T-cell (primary cell): ENCODE measurements around the gene LRP2. TPM values are rescaled to one million over a fixed set of nuclear protein-coding genes. Genes with fewer than 3 reads are reported as not detected.

Experiments used
- ATAC-seq, 4 experiments: fragments of 200-7000 bp in 3 of 4; fragments of 150-1000 bp in 1 of 4; cut with Tn5 transposase; replicated peaks in 1 of 4; 1 replicate in 3 of 4; 2 replicates in 1 of 4; pipeline ENCODE4 v1.10.0; 2021; ENCODE audit warnings: moderate library complexity in 3 of 4, mild to moderate bottlenecking in 2 of 4, moderate number of reproducible peaks in 1 of 4
- CTCF ChIA-PET, 2 donors: fragments of 300-600 bp; sonication (Branson Sonifier 250); formaldehyde crosslinking; loops; one replicate each; lab custom pipeline; 2022; ENCODE audit warnings: antibody characterized with exemption in 2 of 2; lab: Charles Lee
- POLR2A ChIA-PET, 2 donors: fragments of 300-600 bp; sonication (Branson Sonifier 250); formaldehyde crosslinking; loops; one replicate each; lab custom pipeline; 2022; ENCODE audit warnings: antibody characterized with exemption in 2 of 2; lab: Charles Lee
- DNase-seq, 35 experiments: peaks; one replicate each; pipeline versions ENCODE4 v3.0.0 to v3.0.0-alpha.2; 2013 to 2023
- H3K27ac ChIP-seq: one replicate; pipeline ENCODE4 v1.5.1; 2013; ENCODE audit warnings: low read length
- H3K27me3 ChIP-seq, 2 experiments: replicated peaks in 1 of 2; 1 replicate in 1 of 2; 2 replicates in 1 of 2; pipeline versions ENCODE4 v1.6.1 to v1.7.0; 2013; ENCODE audit warnings: low read length in 1 of 2, mixed read lengths in 1 of 2; ENCODE audit not compliant: control insufficient read depth in 2 of 2, insufficient read depth in 2 of 2; ENCODE audit errors: extremely low read depth in 1 of 2
- H3K36me3 ChIP-seq, 2 donors: 1 replicate in 1 of 2; 2 replicates in 1 of 2; pipeline versions ENCODE4 v1.6.1 to v1.7.0; 2013; ENCODE audit warnings: low read length in 1 of 2; ENCODE audit not compliant: control insufficient read depth in 2 of 2, insufficient read depth in 1 of 2; ENCODE audit errors: extremely low read depth in 1 of 2
- H3K4me1 ChIP-seq, 2 experiments: 1 replicate in 1 of 2; 2 replicates in 1 of 2; pipeline versions ENCODE4 v1.6.1 to v1.7.0; 2013; ENCODE audit warnings: low read length in 2 of 2, mixed read lengths in 1 of 2; ENCODE audit not compliant: insufficient read depth in 2 of 2, control insufficient read depth in 1 of 2; ENCODE audit errors: extremely low read depth in 1 of 2
- H3K4me3 ChIP-seq, 2 donors: 1 replicate in 1 of 2; 2 replicates in 1 of 2; pipeline versions ENCODE4 v1.5.1 to v1.7.0; 2013; ENCODE audit warnings: mild to moderate bottlenecking in 2 of 2, low read length in 1 of 2, moderate library complexity in 1 of 2; ENCODE audit not compliant: control insufficient read depth in 1 of 2; ENCODE audit errors: extremely low read depth in 1 of 2
- H3K9me3 ChIP-seq: 2 replicates; pipeline ENCODE4 v1.7.0; 2013
- H3K27ac Mint-ChIP-seq, 2 donors: one replicate each; pipeline ENCODE4 v1.8.0; 2020 to 2021; ENCODE audit warnings: mild to moderate bottlenecking in 2 of 2, mixed read lengths in 2 of 2
- H3K27me3 Mint-ChIP-seq, 2 donors: one replicate each; pipeline ENCODE4 v1.8.0; 2021 to 2022; ENCODE audit warnings: mixed read lengths in 2 of 2
- H3K36me3 Mint-ChIP-seq: one replicate; pipeline ENCODE4 v1.8.0; 2021; ENCODE audit warnings: mixed read lengths
- H3K4me1 Mint-ChIP-seq, 3 donors: one replicate each; pipeline ENCODE4 v1.8.0; 2020 to 2022; ENCODE audit warnings: mixed read lengths in 3 of 3, mild to moderate bottlenecking in 1 of 3
- H3K4me3 Mint-ChIP-seq, 3 donors: one replicate each; pipeline ENCODE4 v1.8.0; 2020 to 2022; ENCODE audit warnings: mild to moderate bottlenecking in 3 of 3, mixed read lengths in 3 of 3, moderate library complexity in 3 of 3
- H3K9me3 Mint-ChIP-seq, 3 donors: one replicate each; pipeline ENCODE4 v1.8.0; 2020 to 2022; ENCODE audit warnings: mixed read lengths in 3 of 3
- WGBS: methylation state at CpG from one replicate; pipeline ENCODE4 v1.1.5; 2013; ENCODE audit warnings: missing lambda C conversion rate; ENCODE audit not compliant: insufficient coverage; 5-methylcytosine and 5-hydroxymethylcytosine counted together
- total RNA-seq, 35 experiments: library from RNA in 6 of 35; stranded (reverse) in 6 of 35; fragments of 120-200 nt in 1 of 35; gene quantifications; one replicate each; pipeline versions ENCODE4 v1.2.1 to v1.2.4 and lab custom pipeline; 2013 to 2026

LRP2 gene
- total RNA-seq, 5 donors from 2014 or later (not counting 1 experiment from before 2014, with no cell fraction given), result 0.03 TPM; not detected in 4

- DNase-seq (no peak), ATAC-seq (no peak)
- no peak overlapping the region for H3K27ac ChIP-seq
- H3K27me3 ChIP-seq, result no peaks in the 10 kb centered on the region
- H3K9me3 Mint-ChIP-seq, result no peaks in the 10 kb centered on the region
- no peaks in the 10 kb centered on the region for H3K36me3 Mint-ChIP-seq
- POLR2A ChIA-PET, result no interaction called here
- CTCF ChIA-PET, result interaction anchor here in 1 of 2 donors (0.7 kb wide), 1 partner anchor 53 kb away, joined by 4 read pairs; no protein-coding TSS in a partner anchor
- H3K4me3 ChIP-seq, result no peak overlapping the region
- H3K27me3 Mint-ChIP-seq, result peaks cover 15 to 16% of the 10 kb centered on the region in 2 donors
- no peak overlapping the region for H3K4me3 Mint-ChIP-seq
- H3K9me3 ChIP-seq, result no peaks in the 10 kb centered on the region
- H3K4me1 Mint-ChIP-seq, result no peaks in the 10 kb centered on the region
- H3K36me3 ChIP-seq, result no peaks in the 10 kb centered on the region
- H3K4me1 ChIP-seq, result no peaks in the 10 kb centered on the region
- no peak overlapping the region for H3K27ac Mint-ChIP-seq
These were observed 19.1 kb downstream of the LRP2 start for GRCh38 chr2:169343202-169343601.

- no peaks in the 10 kb centered on the region for H3K36me3 Mint-ChIP-seq
- Histone ChIP-seq H3K4me3 (no peak overlapping the region), H3K27me3 (peaks cover 0 to 4% of the 10 kb centered on the region in 2 experiments), H3K4me1 (no peaks in the 10 kb centered on the region), H3K36me3 (no peaks in the 10 kb centered on the region), H3K27ac (no peak overlapping the region), H3K9me3 (no peaks in the 10 kb centered on the region)
- H3K9me3 Mint-ChIP-seq, result no peaks in the 10 kb centered on the region
- no CpG with 5 or more reads among the region's 2 CpGs for WGBS
- CTCF ChIA-PET, result interaction anchor here in 1 of 2 donors (0.6 kb wide), 1 partner anchor 59 kb away, joined by 3 read pairs; no protein-coding TSS in a partner anchor
- DNase-seq, result no peak
- H3K27me3 Mint-ChIP-seq, result peaks cover 26 to 30% of the 10 kb centered on the region in 2 donors
- POLR2A ChIA-PET, result no interaction called here
- ATAC-seq, result no peak
- no peak overlapping the region for H3K27ac Mint-ChIP-seq
- no peak overlapping the region for H3K4me3 Mint-ChIP-seq
- no peaks in the 10 kb centered on the region for H3K4me1 Mint-ChIP-seq
These were observed 22.7 kb downstream of the LRP2 start for GRCh38 chr2:169339657-169340056.

- Histone ChIP-seq H3K36me3 (no peaks in the 10 kb centered on the region), H3K4me1 (no peaks in the 10 kb centered on the region), H3K27ac (no peak overlapping the region), H3K4me3 (no peak overlapping the region), H3K27me3 (peaks cover 0 to 4% of the 10 kb centered on the region in 2 experiments), H3K9me3 (no peaks in the 10 kb centered on the region)
- H3K27me3 Mint-ChIP-seq, result peaks cover 27 to 29% of the 10 kb centered on the region in 2 donors
- no peak for ATAC-seq
- ChIA-PET POLR2A (no interaction called here), CTCF (no interaction called here)
- no peak for DNase-seq
- no peaks in the 10 kb centered on the region for H3K36me3 Mint-ChIP-seq
- WGBS, result 82% methylated on average over 4 of the region's 5 CpGs
- no peaks in the 10 kb centered on the region for H3K9me3 Mint-ChIP-seq
- no peak overlapping the region for H3K4me3 Mint-ChIP-seq
- no peaks in the 10 kb centered on the region for H3K4me1 Mint-ChIP-seq
- no peak overlapping the region for H3K27ac Mint-ChIP-seq
These were observed 25.6 kb downstream of the LRP2 start for GRCh38 chr2:169336695-169337094.

GRCh38 chr2:169330555-169331198 lies 31.7 kb downstream of the LRP2 start:
- H3K4me1 Mint-ChIP-seq, result no peaks in the 10 kb centered on the region
- peaks cover 0 to 3% of the 10 kb centered on the region in 2 experiments for H3K27me3 ChIP-seq
- H3K27ac ChIP-seq, result no peak overlapping the region
- H3K27ac Mint-ChIP-seq, result no peak overlapping the region
- H3K36me3 ChIP-seq, result no peaks in the 10 kb centered on the region
- DNase-seq (no peak), ATAC-seq (no peak)
- no peak overlapping the region for H3K4me3 Mint-ChIP-seq
- no peaks in the 10 kb centered on the region for H3K4me1 ChIP-seq
- POLR2A ChIA-PET, result no interaction called here
- no peak overlapping the region for H3K4me3 ChIP-seq
- no peaks in the 10 kb centered on the region for H3K9me3 ChIP-seq
- peaks cover 8 to 9% of the 10 kb centered on the region in 2 donors for H3K27me3 Mint-ChIP-seq
- H3K9me3 Mint-ChIP-seq, result no peaks in the 10 kb centered on the region
- no peaks in the 10 kb centered on the region for H3K36me3 Mint-ChIP-seq
- CTCF ChIA-PET, result interaction anchor here in 1 of 2 donors (0.6 kb wide), 1 partner anchor 11 kb away, joined by 4 read pairs; no protein-coding TSS in a partner anchor
- 78% methylated on average over 4 of the region's 6 CpGs for WGBS

GRCh38 chr2:169329688-169330554 lies 32.4 kb downstream of the LRP2 start:
- Mint-ChIP-seq H3K4me3 (no peak overlapping the region), H3K4me1 (no peaks in the 10 kb centered on the region), H3K9me3 (no peaks in the 10 kb centered on the region), H3K27ac (no peak overlapping the region), H3K27me3 (peaks cover 9 to 12% of the 10 kb centered on the region in 2 donors), H3K36me3 (no peaks in the 10 kb centered on the region)
- Histone ChIP-seq H3K27ac (no peak overlapping the region), H3K36me3 (no peaks in the 10 kb centered on the region), H3K27me3 (peaks cover 0 to 3% of the 10 kb centered on the region in 2 experiments), H3K4me1 (no peaks in the 10 kb centered on the region), H3K9me3 (no peaks in the 10 kb centered on the region), H3K4me3 (no peak overlapping the region)
- CTCF ChIA-PET, result interaction anchor here in 1 of 2 donors (0.6 kb wide), 1 partner anchor 12 kb away, joined by 4 read pairs; no protein-coding TSS in a partner anchor
- no peak for ATAC-seq
- 83% methylated on average over 6 of the region's 8 CpGs for WGBS
- no peak for DNase-seq
- POLR2A ChIA-PET, result no interaction called here

GRCh38 chr2:169328785-169329184 lies 33.5 kb downstream of the LRP2 start:
- DNase-seq (no peak), ATAC-seq (no peak)
- Mint-ChIP-seq H3K9me3 (no peaks in the 10 kb centered on the region), H3K27me3 (peaks cover 9 to 15% of the 10 kb centered on the region in 2 donors), H3K27ac (no peak overlapping the region), H3K4me1 (no peaks in the 10 kb centered on the region), H3K4me3 (no peak overlapping the region), H3K36me3 (no peaks in the 10 kb centered on the region)
- no peak overlapping the region for H3K4me3 ChIP-seq
- no peaks in the 10 kb centered on the region for H3K9me3 ChIP-seq
- 90% methylated on average over 2 of the region's 3 CpGs for WGBS
- POLR2A ChIA-PET, result no interaction called here
- no peaks in the 10 kb centered on the region for H3K36me3 ChIP-seq
- CTCF ChIA-PET, result interaction anchor here in 1 of 2 donors (0.7 kb wide), 1 partner anchor 83 kb away, joined by 5 read pairs; no protein-coding TSS in a partner anchor
- H3K4me1 ChIP-seq, result no peaks in the 10 kb centered on the region
- peaks cover 0 to 3% of the 10 kb centered on the region in 2 experiments for H3K27me3 ChIP-seq
- H3K27ac ChIP-seq, result no peak overlapping the region
